ENCODE data around the gene FOXJ1. TPM values are rescaled to one million over a fixed set of nuclear protein-coding genes. Genes with fewer than 3 reads are reported as not detected.

FOXJ1 gene
- total RNA-seq, 1 donor from 2014 or later: 2.9 TPM

- Histone ChIP-seq H3K36me3 (no peaks in the 10 kb centered on the region), H3K27me3 (no peaks in the 10 kb centered on the region), H3K4me1 (no peaks in the 10 kb centered on the region), H3K27ac (no peak overlapping the region), H3K9me3 (no peaks in the 10 kb centered on the region), H3K4me3 (no peak overlapping the region)
- intact Hi-C loops (cut with DNase I): no loop called here
- ATAC-seq (no peak), DNase-seq (peak; percentile 37)
- TF ChIP-seq, protein P1, sequence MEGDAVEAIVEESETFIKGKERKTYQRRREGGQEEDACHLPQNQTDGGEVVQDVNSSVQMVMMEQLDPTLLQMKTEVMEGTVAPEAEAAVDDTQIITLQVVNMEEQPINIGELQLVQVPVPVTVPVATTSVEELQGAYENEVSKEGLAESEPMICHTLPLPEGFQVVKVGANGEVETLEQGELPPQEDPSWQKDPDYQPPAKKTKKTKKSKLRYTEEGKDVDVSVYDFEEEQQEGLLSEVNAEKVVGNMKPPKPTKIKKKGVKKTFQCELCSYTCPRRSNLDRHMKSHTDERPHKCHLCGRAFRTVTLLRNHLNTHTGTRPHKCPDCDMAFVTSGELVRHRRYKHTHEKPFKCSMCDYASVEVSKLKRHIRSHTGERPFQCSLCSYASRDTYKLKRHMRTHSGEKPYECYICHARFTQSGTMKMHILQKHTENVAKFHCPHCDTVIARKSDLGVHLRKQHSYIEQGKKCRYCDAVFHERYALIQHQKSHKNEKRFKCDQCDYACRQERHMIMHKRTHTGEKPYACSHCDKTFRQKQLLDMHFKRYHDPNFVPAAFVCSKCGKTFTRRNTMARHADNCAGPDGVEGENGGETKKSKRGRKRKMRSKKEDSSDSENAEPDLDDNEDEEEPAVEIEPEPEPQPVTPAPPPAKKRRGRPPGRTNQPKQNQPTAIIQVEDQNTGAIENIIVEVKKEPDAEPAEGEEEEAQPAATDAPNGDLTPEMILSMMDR (IDR thresholded peaks at IDR 0.05): no peak
Measured at GRCh38 chr17:76153640-76154039, 12.6 kb upstream of the FOXJ1 start.

DNA sequence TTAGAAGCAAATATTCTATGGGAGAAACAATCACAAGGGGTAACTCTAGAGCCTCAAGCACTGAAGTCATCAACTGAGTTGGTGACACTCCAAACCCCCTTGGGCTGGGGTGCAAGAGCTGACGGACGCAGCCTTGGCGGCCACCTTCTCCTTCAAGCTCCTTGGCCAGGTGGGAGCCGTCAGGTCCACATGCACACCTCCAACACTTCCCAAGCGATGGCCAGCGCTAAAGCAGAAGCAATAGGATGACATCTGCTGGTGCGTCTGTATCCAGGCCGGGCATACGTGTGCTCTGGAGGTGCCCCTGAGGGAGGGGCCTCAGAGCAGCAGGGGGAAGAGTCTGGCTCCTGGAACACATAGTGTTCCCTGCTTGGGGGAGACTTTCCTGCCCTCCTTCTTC, 12.2 kb upstream of the FOXJ1 start:
- no peaks in the 10 kb centered on the region for H3K4me1 ChIP-seq
- DNase-seq (peak; percentile 20), ATAC-seq (no peak)
- H3K27ac ChIP-seq: no peak overlapping the region
- H3K9me3 ChIP-seq: no peaks in the 10 kb centered on the region
- H3K27me3 ChIP-seq: no peaks in the 10 kb centered on the region
- intact Hi-C loops (cut with DNase I): no loop called here
- no peaks in the 10 kb centered on the region for H3K36me3 ChIP-seq
- no peak overlapping the region for H3K4me3 ChIP-seq
- TF ChIP-seq, protein P1 (IDR thresholded peaks at IDR 0.05): no peak

- H3K27me3 ChIP-seq: no peaks in the 10 kb centered on the region
- ATAC-seq: no peak
- H3K27ac ChIP-seq: no peak overlapping the region
- no peaks in the 10 kb centered on the region for H3K4me1 ChIP-seq
- DNase-seq: peak; percentile 25
- H3K36me3 ChIP-seq: no peaks in the 10 kb centered on the region
- TF ChIP-seq, protein P1 (IDR thresholded peaks at IDR 0.05): no peak
- H3K4me3 ChIP-seq: no peak overlapping the region
- H3K9me3 ChIP-seq: no peaks in the 10 kb centered on the region
- intact Hi-C loops (cut with DNase I): no loop called here
Measured at GRCh38 chr17:76152591-76152990, 11.5 kb upstream of the FOXJ1 start.

- H3K27me3 ChIP-seq: no peaks in the 10 kb centered on the region
- ATAC-seq: no peak
- no peak overlapping the region for H3K4me3 ChIP-seq
- H3K27ac ChIP-seq: no peak overlapping the region
- H3K9me3 ChIP-seq: no peaks in the 10 kb centered on the region
- H3K36me3 ChIP-seq: no peaks in the 10 kb centered on the region
- intact Hi-C loops (cut with DNase I): no loop called here
- TF ChIP-seq, protein P1 (IDR thresholded peaks at IDR 0.05): no peak
- no peaks in the 10 kb centered on the region for H3K4me1 ChIP-seq
- peak; percentile 29 for DNase-seq
Measured at GRCh38 chr17:76151896-76152454, 10.9 kb upstream of the FOXJ1 start.

- H3K27me3 ChIP-seq: no peaks in the 10 kb centered on the region
- H3K4me1 ChIP-seq: peaks cover 6% of the 10 kb centered on the region
- TF ChIP-seq, protein P1 (IDR thresholded peaks at IDR 0.05): no peak
- intact Hi-C loops (cut with DNase I): no loop called here
- H3K4me3 ChIP-seq: no peak overlapping the region
- no peaks in the 10 kb centered on the region for H3K9me3 ChIP-seq
- ATAC-seq (no peak), DNase-seq (no peak)
- no peak overlapping the region for H3K27ac ChIP-seq
- H3K36me3 ChIP-seq: no peaks in the 10 kb centered on the region
Measured at GRCh38 chr17:76150712-76151622, 9.9 kb upstream of the FOXJ1 start.

All from upper lobe of right lung (tissue), 1 donor.